GM23338 (cell line): ENCODE measurements around the gene P4HTM.

Experiments used
- EZH2 ChIP-seq: fragments of 200-600 bp; sonication (generic); IDR thresholded peaks from one replicate; pipeline ENCODE4 v1.8.0; 2017; ENCODE audit warnings: antibody characterized with exemption, mild to moderate bottlenecking, low read depth; ENCODE audit not compliant: unreplicated experiment
- EZH2phosphoT487 ChIP-seq: fragments of 200-600 bp; sonication (generic); IDR thresholded peaks from one replicate; pipeline ENCODE4 v1.8.1; 2018; ENCODE audit warnings: antibody characterized with exemption; ENCODE audit not compliant: unreplicated experiment
- NANOG ChIP-seq: IDR thresholded peaks from 2 replicates; pipeline ENCODE4 v1.6.1; 2016; ENCODE audit warnings: antibody characterized with exemption, borderline replicate concordance
- POLR2AphosphoS5 ChIP-seq: IDR thresholded peaks from 2 replicates; pipeline ENCODE4 v1.6.1; 2016; ENCODE audit warnings: antibody characterized with exemption, low read depth
- ZNF114 ChIP-seq: fragments of 250-450 bp; sonication (Bioruptor Pico); IDR thresholded peaks from 2 replicates; pipeline ENCODE4 v1.5.0; 2020; ENCODE audit warnings: mild to moderate bottlenecking, moderate library complexity
- ZNF331 ChIP-seq: fragments of 250-450 bp; sonication (Bioruptor Pico); IDR thresholded peaks from 2 replicates; pipeline ENCODE4 v1.5.0; 2020; ENCODE audit warnings: low read depth, mild to moderate bottlenecking, moderate library complexity
- ZNF462 ChIP-seq: fragments of 250-450 bp; sonication (Bioruptor Pico); IDR thresholded peaks from 2 replicates; pipeline ENCODE4 v1.5.0; 2020; ENCODE audit warnings: mild to moderate bottlenecking, moderate library complexity
- TF ChIP-seq, protein P1 (sequence below), 2 experiments: fragments of 200-600 bp in 1 of 2; sonication (generic) in 1 of 2; conservative IDR thresholded peaks; 2 replicates each; pipeline versions ENCODE4 v1.5.1 to v1.6.1; 2016 to 2017; ENCODE audit warnings: antibody characterized with exemption in 2 of 2, low read depth in 2 of 2, mild to moderate bottlenecking in 2 of 2, moderate library complexity in 1 of 2
- TF ChIP-seq, protein P2 (sequence below): IDR thresholded peaks from one replicate; pipeline ENCODE4 v1.6.1; 2018; ENCODE audit warnings: antibody characterized with exemption; ENCODE audit not compliant: unreplicated experiment

DNA sequence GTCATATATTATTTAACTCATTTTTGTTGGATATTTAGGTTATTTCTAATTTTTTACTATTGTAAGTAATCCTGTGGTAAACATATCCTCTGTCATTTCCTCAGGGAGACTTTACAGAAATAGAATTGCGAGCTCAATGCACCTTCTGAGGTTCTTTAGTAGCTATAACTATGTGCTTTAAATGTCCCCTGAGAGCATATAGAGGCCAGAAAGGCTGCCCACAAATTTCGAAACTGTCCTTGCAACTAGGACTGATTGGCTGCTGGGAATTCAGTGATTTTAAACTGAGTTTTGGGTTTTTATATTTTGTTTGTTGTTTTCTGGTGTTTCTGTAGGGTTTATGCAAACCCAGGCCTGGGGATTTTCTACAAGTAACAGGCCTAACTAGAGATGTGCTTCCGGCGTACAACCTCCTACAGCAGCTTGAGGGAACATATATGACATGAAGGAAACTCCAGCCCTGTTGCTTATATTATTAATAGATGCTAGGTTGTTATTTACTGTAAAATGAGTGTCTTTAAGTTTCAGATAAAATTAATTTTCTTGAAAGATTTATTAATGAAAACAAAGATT is 29.1 kb upstream of the P4HTM start:
- TF ChIP-seq, protein P1, sequence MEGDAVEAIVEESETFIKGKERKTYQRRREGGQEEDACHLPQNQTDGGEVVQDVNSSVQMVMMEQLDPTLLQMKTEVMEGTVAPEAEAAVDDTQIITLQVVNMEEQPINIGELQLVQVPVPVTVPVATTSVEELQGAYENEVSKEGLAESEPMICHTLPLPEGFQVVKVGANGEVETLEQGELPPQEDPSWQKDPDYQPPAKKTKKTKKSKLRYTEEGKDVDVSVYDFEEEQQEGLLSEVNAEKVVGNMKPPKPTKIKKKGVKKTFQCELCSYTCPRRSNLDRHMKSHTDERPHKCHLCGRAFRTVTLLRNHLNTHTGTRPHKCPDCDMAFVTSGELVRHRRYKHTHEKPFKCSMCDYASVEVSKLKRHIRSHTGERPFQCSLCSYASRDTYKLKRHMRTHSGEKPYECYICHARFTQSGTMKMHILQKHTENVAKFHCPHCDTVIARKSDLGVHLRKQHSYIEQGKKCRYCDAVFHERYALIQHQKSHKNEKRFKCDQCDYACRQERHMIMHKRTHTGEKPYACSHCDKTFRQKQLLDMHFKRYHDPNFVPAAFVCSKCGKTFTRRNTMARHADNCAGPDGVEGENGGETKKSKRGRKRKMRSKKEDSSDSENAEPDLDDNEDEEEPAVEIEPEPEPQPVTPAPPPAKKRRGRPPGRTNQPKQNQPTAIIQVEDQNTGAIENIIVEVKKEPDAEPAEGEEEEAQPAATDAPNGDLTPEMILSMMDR (conservative IDR thresholded peaks at IDR 0.05; ENCODE audit: low read depth in 2 of 2) = no peak
- TF ChIP-seq EZH2 (no peak), EZH2phosphoT487 (no peak), POLR2AphosphoS5 (no peak), ZNF462 (CRISPR knock-in tag) (no peak), NANOG (no peak), ZNF331 (CRISPR knock-in tag) (no peak), ZNF114 (no peak)
- TF ChIP-seq, protein P2, sequence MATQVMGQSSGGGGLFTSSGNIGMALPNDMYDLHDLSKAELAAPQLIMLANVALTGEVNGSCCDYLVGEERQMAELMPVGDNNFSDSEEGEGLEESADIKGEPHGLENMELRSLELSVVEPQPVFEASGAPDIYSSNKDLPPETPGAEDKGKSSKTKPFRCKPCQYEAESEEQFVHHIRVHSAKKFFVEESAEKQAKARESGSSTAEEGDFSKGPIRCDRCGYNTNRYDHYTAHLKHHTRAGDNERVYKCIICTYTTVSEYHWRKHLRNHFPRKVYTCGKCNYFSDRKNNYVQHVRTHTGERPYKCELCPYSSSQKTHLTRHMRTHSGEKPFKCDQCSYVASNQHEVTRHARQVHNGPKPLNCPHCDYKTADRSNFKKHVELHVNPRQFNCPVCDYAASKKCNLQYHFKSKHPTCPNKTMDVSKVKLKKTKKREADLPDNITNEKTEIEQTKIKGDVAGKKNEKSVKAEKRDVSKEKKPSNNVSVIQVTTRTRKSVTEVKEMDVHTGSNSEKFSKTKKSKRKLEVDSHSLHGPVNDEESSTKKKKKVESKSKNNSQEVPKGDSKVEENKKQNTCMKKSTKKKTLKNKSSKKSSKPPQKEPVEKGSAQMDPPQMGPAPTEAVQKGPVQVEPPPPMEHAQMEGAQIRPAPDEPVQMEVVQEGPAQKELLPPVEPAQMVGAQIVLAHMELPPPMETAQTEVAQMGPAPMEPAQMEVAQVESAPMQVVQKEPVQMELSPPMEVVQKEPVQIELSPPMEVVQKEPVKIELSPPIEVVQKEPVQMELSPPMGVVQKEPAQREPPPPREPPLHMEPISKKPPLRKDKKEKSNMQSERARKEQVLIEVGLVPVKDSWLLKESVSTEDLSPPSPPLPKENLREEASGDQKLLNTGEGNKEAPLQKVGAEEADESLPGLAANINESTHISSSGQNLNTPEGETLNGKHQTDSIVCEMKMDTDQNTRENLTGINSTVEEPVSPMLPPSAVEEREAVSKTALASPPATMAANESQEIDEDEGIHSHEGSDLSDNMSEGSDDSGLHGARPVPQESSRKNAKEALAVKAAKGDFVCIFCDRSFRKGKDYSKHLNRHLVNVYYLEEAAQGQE = no peak
